ENCODE results near the gene INPP1. TPM values are rescaled to one million over a fixed set of nuclear protein-coding genes. Genes with fewer than 3 reads are reported as not detected.

The INPP1 gene
- total RNA-seq, 2 experiments from 2014 or later, result not detected

GRCh38 chr2:190380962-190381412, 37.6 kb downstream of the INPP1 start:
- Histone ChIP-seq H4K20me1 (ENCODE audit: insufficient read depth, low read length) (no peaks in the 10 kb centered on the region), H3K27ac (ENCODE audit: low read depth, low read length, poor library complexity, severe bottlenecking) (no peak overlapping the region), H2AFZ (ENCODE audit: low read length) (no peak overlapping the region), H3K9me2 (ENCODE audit: insufficient read depth, low read length) (no peaks in the 10 kb centered on the region), H3K4me3 (ENCODE audit: low read depth, low read length, poor library complexity, severe bottlenecking) (no peak overlapping the region), H3K4me2 (ENCODE audit: low read length) (no peak overlapping the region), H3K9me3 (ENCODE audit: low read length) (no peaks in the 10 kb centered on the region), H3K36me3 (ENCODE audit: insufficient read depth, low read length) (no peaks in the 10 kb centered on the region), H3K4me1 (ENCODE audit: insufficient read depth, low read length, poor library complexity, severe bottlenecking) (no peaks in the 10 kb centered on the region), H3K79me2 (ENCODE audit: insufficient read depth, low read depth, low read length) (no peaks in the 10 kb centered on the region)
- POLR2A ChIA-PET, result no interaction called here
- no TSS peak for BruUV-seq (replicated peaks)
- intact Hi-C loops (cut with micrococcal nuclease; ENCODE audit: unreplicated experiment), result loop anchor here (5.0 kb wide), 1 partner anchor 421 kb away; no protein-coding TSS in a partner anchor
- DNase-seq (ENCODE audit: low spot score), result no peak
- CTCF ChIA-PET (ENCODE audit: unreplicated experiment), result no interaction called here
- TF ChIP-seq EZH2phosphoT487 (IDR thresholded peaks at IDR 0.05; ENCODE audit: borderline replicate concordance, low read depth, low read length) (no peak), CTCF (conservative IDR thresholded peaks at IDR 0.05; ENCODE audit: low read length) (no peak)

GRCh38 chr2:190382851-190383250, 39.5 kb downstream of the INPP1 start:
- TF ChIP-seq CTCF (conservative IDR thresholded peaks at IDR 0.05; ENCODE audit: low read length) (peak; percentile 80), EZH2phosphoT487 (IDR thresholded peaks at IDR 0.05; ENCODE audit: borderline replicate concordance, low read depth, low read length) (no peak)
- ChIA-PET CTCF (ENCODE audit: unreplicated experiment) (no interaction called here), POLR2A (interaction anchor here (0.6 kb wide), 1 partner anchor 507 kb away, joined by 7 read pairs; no protein-coding TSS in a partner anchor)
- H3K9me3 ChIP-seq (ENCODE audit: low read length), result no peaks in the 10 kb centered on the region
- no peak overlapping the region for H3K4me2 ChIP-seq (ENCODE audit: low read length)
- no peaks in the 10 kb centered on the region for H3K79me2 ChIP-seq (ENCODE audit: insufficient read depth, low read depth, low read length)
- H3K4me3 ChIP-seq (ENCODE audit: low read depth, low read length, poor library complexity, severe bottlenecking), result no peak overlapping the region
- no TSS peak for BruUV-seq (replicated peaks)
- no peaks in the 10 kb centered on the region for H3K9me2 ChIP-seq (ENCODE audit: insufficient read depth, low read length)
- peak; percentile 64 for DNase-seq (ENCODE audit: low spot score)
- H2AFZ ChIP-seq (ENCODE audit: low read length), result no peak overlapping the region
- no peaks in the 10 kb centered on the region for H3K4me1 ChIP-seq (ENCODE audit: insufficient read depth, low read length, poor library complexity, severe bottlenecking)
- H3K27ac ChIP-seq (ENCODE audit: low read depth, low read length, poor library complexity, severe bottlenecking), result no peak overlapping the region
- H3K36me3 ChIP-seq (ENCODE audit: insufficient read depth, low read length), result no peaks in the 10 kb centered on the region
- H4K20me1 ChIP-seq (ENCODE audit: insufficient read depth, low read length), result no peaks in the 10 kb centered on the region
- intact Hi-C loops (cut with micrococcal nuclease; ENCODE audit: unreplicated experiment), result loop anchor here (1.0 to 5.0 kb wide), 3 partner anchors 128 to 419 kb away; no protein-coding TSS in a partner anchor

- no peak overlapping the region for H3K4me3 ChIP-seq (ENCODE audit: low read depth, low read length, poor library complexity, severe bottlenecking)
- no peaks in the 10 kb centered on the region for H3K4me1 ChIP-seq (ENCODE audit: insufficient read depth, low read length, poor library complexity, severe bottlenecking)
- H3K9me3 ChIP-seq (ENCODE audit: low read length), result no peaks in the 10 kb centered on the region
- H3K9me2 ChIP-seq (ENCODE audit: insufficient read depth, low read length), result no peaks in the 10 kb centered on the region
- H2AFZ ChIP-seq (ENCODE audit: low read length), result no peak overlapping the region
- ChIA-PET CTCF (ENCODE audit: unreplicated experiment) (no interaction called here), POLR2A (interaction anchor here (1.1 kb wide), 1 partner anchor 42 kb away, joined by 3 read pairs; no protein-coding TSS in a partner anchor)
- DNase-seq (ENCODE audit: low spot score), result no peak
- no peaks in the 10 kb centered on the region for H4K20me1 ChIP-seq (ENCODE audit: insufficient read depth, low read length)
- TF ChIP-seq CTCF (conservative IDR thresholded peaks at IDR 0.05; ENCODE audit: low read length) (no peak), EZH2phosphoT487 (IDR thresholded peaks at IDR 0.05; ENCODE audit: borderline replicate concordance, low read depth, low read length) (no peak)
- H3K36me3 ChIP-seq (ENCODE audit: insufficient read depth, low read length), result no peaks in the 10 kb centered on the region
- H3K27ac ChIP-seq (ENCODE audit: low read depth, low read length, poor library complexity, severe bottlenecking), result no peak overlapping the region
- H3K79me2 ChIP-seq (ENCODE audit: insufficient read depth, low read depth, low read length), result no peaks in the 10 kb centered on the region
- no peak overlapping the region for H3K4me2 ChIP-seq (ENCODE audit: low read length)
- intact Hi-C loops (cut with micrococcal nuclease; ENCODE audit: unreplicated experiment), result no loop called here
- BruUV-seq (replicated peaks), result no TSS peak
These were observed 44.0 kb downstream of the INPP1 start for GRCh38 chr2:190387422-190387821.

Data from OCI-LY7 (cell line).